GM18526 (cell line): ENCODE measurements around the gene ZRANB3.

Source experiments
- POLR2A ChIP-seq: IDR thresholded peaks from 3 replicates; pipeline ENCODE4 v1.6.1; 2011; ENCODE audit not compliant: insufficient read length; ENCODE audit errors: extremely low read depth

The ZRANB3 gene

GRCh38 chr2:135174810-135175093 is 356.3 kb downstream of the ZRANB3 start:
- TF ChIP-seq POLR2A, result no peak

- TF ChIP-seq POLR2A, result no peak
These were observed 356.8 kb downstream of the ZRANB3 start for GRCh38 chr2:135174049-135174809.

GRCh38 chr2:135169900-135170753 is 360.9 kb downstream of the ZRANB3 start:
- TF ChIP-seq POLR2A, result no peak

- TF ChIP-seq POLR2A, result no peak
These were observed 362.7 kb downstream of the ZRANB3 start for GRCh38 chr2:135168204-135168856.

- no peak for TF ChIP-seq POLR2A
These were observed 363.7 kb downstream of the ZRANB3 start for GRCh38 chr2:135167273-135167672.

- no peak for TF ChIP-seq POLR2A
These were observed 366.6 kb downstream of the ZRANB3 start for GRCh38 chr2:135164431-135164830.

- no peak for TF ChIP-seq POLR2A
These were observed 367.1 kb downstream of the ZRANB3 start for GRCh38 chr2:135163901-135164300.

- TF ChIP-seq POLR2A, result no peak
These were observed 367.7 kb downstream of the ZRANB3 start for GRCh38 chr2:135163306-135163705.

- TF ChIP-seq POLR2A, result no peak
These were observed 368.2 kb downstream of the ZRANB3 start for GRCh38 chr2:135162786-135163185.

- no peak for TF ChIP-seq POLR2A
These were observed 368.6 kb downstream of the ZRANB3 start for GRCh38 chr2:135162377-135162776.

GRCh38 chr2:135159191-135159590 is 371.8 kb downstream of the ZRANB3 start:
- TF ChIP-seq POLR2A, result no peak

GRCh38 chr2:135157856-135158255 is 373.2 kb downstream of the ZRANB3 start:
- TF ChIP-seq POLR2A, result no peak

GRCh38 chr2:135154962-135155361 is 376.1 kb downstream of the ZRANB3 start:
- TF ChIP-seq POLR2A, result no peak

GRCh38 chr2:135152361-135152760 is 378.7 kb downstream of the ZRANB3 start:
- no peak for TF ChIP-seq POLR2A

GRCh38 chr2:135151615-135152014 is 379.4 kb downstream of the ZRANB3 start:
- no peak for TF ChIP-seq POLR2A

GRCh38 chr2:135150725-135151124 is 380.3 kb downstream of the ZRANB3 start:
- TF ChIP-seq POLR2A, result no peak

- TF ChIP-seq POLR2A, result no peak
These were observed 381.8 kb downstream of the ZRANB3 start for GRCh38 chr2:135149251-135149650.

GRCh38 chr2:135144343-135144742 is 386.7 kb downstream of the ZRANB3 start:
- TF ChIP-seq POLR2A, result no peak
